T-helper 1 cell treated with Interleukin-12 subunit alpha and Interleukin-12 subunit beta and Interleukin-4 antibody, amounts not matched to agents 30 ng/mL and 1 ng/mL, for 36 hours (primary cell): Measurements from ENCODE around the gene IFI6. TPM values are rescaled to one million over a fixed set of nuclear protein-coding genes. Genes with fewer than 3 reads are reported as not detected.
"Not testable (repeated sequence)": the region's sequence is repeated elsewhere in the genome, so short reads cannot be mapped to it uniquely, and the experiment has no call there.

Experiments used
- intact Hi-C: fragments of 100-400 bp; cut with micrococcal nuclease; formaldehyde crosslinking; loops from one replicate; pipeline ENCODE4 v1.15.1; 2024
- total RNA-seq: library from RNA; stranded (reverse); gene quantifications from 2 replicates; pipeline ENCODE4 v1.2.3, GENCODE V29; 2022

IFI6 gene
- total RNA-seq, 1 donor from 2014 or later: 267 TPM

DNA sequence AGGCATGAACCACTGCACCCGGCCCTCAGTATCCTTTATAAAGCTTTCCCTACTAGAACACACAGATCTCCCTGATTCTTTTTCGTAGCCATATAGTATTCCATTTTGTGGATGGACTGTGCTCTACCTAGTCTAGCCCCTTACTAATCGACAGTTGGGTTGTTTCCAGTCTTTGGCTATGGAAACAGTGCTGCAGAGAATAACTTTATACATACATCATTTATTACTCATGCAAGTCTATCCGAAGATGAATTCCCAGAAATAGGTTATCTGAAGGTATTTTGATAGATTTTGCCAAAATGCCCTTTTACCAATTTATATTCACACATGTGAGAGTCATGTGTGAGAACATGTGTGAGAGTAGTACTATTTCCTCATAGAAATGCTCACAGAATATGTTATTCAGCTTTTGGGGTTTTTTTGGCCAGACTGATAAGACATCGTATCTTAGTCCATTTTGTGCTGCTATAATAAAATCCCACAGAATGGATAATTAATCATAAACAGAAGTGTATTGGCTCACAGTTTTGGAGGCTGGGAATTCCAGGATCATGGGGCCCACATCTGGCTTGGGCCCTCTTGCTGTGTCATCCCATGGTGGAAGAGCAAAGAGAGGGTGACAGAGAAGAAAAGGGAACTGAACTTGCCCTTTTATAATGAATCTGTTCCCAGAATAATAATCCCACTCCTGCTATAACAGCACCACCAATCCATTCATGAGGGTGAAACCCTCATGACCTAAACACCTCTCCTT is 19.7 kb downstream of the IFI6 start:
- intact Hi-C loops: no loop called here

DNA sequence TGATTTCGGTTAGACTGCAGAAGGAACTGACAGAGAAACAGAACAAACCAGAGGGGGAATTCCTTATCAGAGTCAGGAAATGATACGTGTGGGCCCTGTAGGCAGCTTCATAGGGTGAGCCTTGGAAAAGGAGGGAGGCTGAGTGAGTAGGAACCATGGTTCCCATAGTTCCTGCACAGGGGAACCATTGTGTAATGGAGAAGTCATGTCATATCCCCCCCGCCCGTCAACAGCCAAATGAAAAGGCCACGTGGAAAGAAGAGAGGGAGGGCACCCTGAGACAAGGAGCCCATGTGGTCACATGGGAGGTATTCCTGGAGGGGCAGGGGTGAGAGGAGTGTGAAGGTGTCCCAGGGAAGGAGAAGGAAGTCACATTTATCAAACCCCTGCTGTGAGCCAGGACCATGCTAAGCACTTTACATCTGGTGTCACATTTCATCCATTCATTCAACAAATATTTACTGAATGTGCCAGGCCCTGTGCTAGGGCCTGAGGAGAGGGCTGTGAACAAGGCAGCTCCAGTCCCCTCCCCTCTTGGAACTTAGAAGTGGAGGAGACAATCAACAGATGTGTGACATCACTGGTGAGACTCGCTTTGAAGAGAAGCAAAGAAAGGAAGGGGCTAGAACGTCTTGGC is 21.3 kb downstream of the IFI6 start:
- intact Hi-C loops: loop anchor here (1.0 kb wide), 1 partner anchor 10 kb away; no protein-coding TSS in a partner anchor

DNA sequence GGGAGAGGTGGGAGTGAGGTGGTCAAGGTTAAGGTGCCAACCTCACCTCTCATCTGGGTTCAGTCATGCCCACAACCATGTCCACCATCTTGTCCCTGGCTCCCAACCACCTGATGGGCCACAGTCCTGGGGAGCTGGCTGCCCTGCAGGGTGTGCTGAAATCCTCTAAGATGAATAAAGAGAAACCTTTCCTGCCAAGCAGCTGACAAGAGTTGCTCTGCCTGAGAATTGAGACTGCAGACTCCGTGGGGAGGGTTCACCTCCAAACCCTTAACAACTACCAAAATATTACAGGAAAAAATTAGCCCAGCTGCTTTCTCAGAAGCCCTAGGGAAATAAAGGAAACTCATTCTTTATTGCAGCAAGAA is 21.8 kb downstream of the IFI6 start:
- intact Hi-C loops: loop anchor here (1.0 kb wide), 1 partner anchor 10 kb away; no protein-coding TSS in a partner anchor

DNA sequence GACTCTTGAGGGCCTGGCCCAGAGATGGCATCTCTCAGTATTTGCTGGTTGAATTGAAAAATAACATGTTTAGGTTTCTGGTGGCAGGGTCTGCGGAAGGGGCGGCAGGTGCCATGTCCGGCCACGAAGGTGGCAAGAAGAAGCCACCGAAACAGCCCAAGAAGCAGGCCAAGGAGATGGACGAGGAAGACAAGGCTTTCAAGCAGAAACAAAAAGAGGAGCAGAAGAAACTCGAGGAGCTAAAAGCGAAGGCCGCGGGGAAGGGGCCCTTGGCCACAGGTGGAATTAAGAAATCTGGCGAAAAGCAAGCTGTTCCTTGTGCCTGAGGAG is 22.7 kb downstream of the IFI6 start:
- intact Hi-C loops: no loop called here

DNA sequence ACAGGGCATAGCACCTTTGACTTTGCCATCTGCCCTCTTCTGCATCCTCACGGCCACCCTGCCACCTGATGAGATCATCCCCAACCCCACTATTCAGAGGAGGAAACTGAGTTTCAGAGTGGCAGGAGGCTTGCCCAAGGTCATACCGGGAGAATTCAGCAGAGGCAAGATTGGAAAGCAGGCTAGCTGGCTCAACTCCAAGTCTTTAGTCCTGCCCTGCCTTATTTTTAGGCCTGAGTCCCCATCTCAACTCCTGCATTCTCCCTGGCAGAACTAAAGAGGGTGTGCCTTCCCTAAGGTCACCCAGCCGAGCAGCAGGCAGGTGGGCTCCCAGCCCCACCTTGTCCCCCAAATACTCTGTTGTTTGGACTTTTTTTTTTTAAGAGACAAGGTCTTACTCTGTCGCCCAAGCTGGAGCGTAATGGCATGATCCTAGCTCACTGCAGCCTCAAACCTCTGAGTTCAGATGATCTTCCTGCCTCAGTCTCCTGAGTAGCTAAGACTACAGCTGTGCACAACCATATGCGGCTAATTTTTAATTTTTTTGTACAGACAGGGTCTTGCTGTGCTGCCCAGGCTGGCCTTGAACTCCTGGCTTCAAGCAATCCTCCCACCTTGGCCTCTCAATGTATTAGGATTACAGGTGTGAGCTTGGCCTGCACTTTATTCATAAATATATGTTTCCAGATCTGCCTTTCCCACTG is 23.2 kb downstream of the IFI6 start:
- intact Hi-C loops: no loop called here

DNA sequence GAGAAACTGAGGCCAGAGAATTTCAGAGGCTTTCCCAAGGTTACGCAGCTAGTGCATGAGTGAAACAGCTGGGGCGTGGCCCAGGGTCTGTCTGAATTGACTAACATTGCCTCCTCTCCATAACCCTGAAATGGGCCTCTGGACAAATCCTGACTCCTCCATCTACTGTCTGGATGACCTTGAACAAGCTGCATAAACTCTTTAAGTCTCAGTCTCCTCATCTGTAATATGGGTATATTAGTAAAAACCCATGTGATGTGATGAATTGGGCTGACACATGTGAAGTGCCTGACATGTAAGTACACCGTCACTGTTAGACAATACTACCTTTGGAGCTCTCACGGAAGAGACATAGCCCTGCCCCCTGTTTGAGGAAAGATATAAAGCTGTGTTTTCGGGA is 24.7 kb downstream of the IFI6 start:
- intact Hi-C loops: no loop called here

DNA sequence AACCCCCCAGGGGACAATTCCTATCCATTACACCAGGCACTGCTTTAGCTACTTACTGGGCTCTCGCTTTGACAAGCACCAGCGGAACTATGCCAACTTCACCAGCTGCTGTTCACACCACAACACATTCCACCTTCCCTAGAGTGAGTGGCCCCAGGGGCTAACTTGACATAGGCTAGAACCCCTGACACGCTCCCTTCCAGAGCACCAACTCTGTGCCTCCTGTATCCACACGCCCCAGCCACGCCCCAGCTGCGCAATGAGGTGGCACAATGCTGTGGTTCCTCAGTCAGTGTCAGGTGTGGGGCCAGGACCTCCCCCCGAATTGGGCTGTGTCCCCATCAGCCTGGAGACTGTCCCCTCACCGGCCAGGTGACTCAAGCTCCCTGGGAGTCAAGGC is 25.3 kb downstream of the IFI6 start:
- intact Hi-C loops: no loop called here

DNA sequence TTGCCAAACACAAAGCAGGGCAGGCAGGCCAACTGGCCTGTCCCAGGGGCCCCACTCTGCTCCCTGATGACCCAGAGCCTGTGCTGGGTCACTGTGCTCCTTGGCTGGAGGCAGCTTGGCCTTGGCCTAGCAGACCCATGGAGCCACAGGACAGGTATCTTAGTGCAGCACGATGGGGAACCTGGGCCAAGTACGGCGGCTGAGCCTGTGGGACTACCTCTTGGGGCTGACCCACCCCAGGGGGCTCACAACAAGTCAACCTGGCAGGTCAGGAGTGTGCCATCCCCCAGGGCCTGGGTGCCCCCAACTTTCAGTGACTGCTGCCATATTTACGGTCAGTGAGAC is 26.9 kb downstream of the IFI6 start:
- intact Hi-C loops: no loop called here

DNA sequence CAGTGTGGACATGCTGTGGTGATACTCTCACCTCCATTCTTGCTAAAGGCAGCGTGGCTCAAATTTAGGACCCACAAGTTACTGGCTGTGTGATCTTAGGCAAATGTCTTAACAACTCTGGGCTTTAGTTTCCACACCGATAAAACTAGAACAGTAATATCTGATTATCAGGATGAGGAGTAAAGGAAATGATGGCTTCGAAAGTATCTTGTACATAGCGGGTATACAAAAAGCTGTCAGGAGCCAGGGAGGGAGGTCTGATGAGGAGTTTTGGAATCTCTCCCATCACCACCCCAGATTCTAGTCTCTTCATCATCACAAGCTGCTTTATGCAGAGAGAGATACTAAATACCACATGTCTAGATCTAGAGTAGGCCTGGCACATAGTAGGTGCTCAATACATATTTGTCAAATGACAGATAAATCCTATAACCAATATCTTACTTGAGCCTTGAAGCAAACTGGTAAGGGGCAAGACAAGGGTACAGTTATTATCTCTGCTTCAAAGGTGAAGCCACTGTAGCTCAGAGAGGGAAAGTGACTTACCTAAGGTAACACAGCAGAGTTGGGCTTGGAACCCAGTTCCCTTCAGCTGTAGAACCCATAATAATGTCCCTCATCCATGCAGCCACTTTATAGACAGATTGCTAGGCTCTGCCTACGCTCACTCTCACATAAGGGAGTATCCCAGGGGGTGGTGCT is 27.5 kb downstream of the IFI6 start:
- intact Hi-C loops: loop anchor here (1.0 kb wide), 3 partner anchors 11 to 19 kb away; no protein-coding TSS in a partner anchor

DNA sequence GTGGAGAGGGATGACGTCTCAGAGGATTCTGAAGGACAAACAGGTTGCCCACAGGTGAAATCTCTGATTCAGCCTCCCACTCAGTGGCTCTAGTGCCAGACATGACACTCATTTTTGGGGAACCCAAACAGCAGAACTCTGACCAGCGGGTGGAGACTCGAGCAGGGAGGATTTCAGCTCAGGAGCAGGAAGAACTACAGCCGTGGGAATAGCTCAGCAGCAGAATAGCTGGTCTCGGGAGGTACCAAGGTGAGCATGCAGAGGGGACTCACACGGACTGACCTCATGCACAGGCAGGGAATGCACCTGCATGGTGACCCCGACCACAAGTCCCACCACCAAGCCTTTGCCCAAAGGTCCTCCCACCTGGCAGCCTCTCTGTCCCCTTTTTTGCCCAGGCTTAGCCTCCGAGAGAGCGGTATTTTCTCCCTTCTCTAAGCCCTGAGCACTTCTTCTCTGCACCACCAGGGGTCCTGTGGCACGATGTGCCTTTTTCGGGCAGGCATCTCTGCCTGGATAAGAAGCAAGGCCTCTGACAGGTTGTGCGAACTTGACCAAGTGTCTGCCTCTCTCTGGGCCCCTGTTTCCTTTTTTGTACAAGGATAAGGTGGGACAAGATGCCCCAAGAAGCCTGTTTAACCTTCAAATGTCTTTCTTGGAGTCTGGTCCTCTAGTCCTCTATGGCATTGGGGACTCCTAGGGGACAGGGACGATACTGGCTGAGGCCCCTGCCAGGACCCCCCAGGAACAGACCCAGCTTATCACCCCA is 28.2 kb downstream of the IFI6 start:
- intact Hi-C loops: loop anchor here (1.0 kb wide), 3 partner anchors 10 to 20 kb away; no protein-coding TSS in a partner anchor

DNA sequence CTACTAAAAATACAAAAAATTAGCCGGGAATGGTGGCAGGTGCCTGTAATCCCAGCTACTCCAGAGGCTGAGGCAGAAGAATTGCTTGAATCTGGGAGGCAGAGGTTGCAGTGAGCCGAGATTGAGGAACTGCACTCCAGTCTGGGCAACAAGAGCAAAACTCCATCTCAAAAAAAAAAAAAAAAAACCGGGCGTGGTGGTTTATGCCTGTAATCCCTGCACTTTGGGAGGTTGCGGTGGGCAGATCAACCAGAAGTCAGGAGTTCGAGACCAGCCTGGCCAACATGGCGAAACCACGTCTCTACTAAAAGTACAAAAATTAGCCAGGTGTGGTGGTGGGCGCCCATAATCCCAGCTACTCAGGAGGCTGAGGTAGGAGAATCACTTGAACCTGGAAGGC is 31.5 kb downstream of the IFI6 start:
- intact Hi-C loops: not testable (repeated sequence)

DNA sequence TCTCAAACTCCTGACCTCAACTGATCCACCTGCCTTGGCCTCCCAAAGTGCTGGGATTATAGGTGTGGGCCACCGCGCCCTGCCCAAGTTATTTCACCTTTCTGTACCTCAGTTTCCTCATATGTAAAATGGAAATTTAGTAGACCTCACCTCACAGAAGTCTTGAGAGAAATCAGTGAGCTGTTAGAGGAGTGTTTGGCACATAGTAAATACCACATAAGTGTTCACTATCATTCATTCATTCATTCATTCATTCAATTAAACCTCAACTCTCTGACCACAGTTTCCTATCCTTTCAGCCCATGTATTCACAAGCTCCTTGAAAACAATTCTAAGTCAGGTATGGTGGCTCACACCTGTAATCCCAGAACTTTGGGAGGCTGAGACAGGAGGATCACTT is 33.2 kb downstream of the IFI6 start:
- intact Hi-C loops: no loop called here

DNA sequence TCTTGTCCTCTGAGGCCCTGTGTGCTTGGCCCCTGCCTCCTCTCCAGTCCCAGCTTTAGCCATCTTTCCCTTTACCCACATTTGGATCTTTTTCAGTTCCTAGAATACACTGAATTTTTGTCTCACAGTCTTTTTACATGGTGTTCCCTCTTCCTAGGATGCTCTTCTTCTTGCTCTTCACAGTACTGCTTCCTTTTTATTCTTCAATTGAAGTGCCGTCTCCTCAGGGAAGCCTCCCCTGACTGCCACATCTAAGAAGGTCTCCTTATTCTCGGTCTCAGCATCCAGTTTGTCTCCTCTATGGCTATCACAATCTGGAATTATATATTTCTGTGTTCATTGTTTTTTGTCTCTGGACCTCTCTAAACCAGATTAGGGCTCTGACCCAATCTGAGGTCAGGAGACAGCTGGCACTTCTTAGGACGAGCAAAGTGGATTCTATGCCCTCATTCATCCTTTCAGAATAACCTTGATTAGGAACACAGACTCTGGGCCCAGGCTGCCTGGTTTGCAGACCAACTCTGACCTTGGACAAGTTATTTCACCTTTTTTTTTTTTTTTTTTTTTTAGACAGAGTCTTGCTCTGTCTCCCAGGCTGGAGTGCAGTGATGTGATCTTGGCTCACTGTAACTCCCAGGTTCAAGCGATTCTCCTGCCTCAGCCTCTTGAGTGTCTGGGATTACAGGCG is 33.8 kb downstream of the IFI6 start:
- intact Hi-C loops: no loop called here

DNA sequence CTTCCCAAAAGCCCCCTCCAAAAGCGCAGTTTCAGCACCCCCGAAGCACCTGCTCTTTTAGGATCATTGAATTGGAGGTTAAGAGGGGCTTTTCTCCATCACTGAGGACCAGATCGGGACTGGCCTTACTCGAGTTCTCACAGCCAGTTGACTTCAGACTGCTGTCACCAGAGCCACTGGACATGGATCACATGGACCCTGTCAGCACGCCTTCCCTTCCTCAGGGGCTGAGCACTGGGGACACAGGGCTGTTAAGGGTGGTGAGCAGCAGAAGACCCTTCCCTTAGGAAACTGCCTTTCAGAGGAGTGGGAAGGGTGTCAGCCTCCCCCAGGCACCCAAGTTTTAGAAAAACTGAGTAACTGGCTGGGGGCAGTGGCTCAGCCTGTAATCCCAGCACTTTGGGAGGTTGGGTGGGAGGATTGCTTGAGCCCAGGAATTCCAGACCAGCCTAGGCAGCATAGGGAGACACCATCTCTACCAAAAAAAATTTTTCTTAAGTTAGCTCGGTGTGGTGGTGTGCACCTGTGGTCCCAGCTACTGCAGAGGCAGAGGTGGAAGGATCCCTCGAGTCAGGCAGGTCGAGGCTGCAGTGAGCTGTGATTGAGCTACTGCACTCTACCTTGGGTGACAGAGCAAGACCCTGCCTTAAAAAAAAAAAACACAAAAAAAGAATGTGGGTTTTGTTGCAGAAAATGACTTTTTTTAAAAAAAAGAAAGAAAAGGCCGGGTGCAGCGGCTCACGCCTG is 36.4 kb downstream of the IFI6 start:
- intact Hi-C loops: no loop called here

DNA sequence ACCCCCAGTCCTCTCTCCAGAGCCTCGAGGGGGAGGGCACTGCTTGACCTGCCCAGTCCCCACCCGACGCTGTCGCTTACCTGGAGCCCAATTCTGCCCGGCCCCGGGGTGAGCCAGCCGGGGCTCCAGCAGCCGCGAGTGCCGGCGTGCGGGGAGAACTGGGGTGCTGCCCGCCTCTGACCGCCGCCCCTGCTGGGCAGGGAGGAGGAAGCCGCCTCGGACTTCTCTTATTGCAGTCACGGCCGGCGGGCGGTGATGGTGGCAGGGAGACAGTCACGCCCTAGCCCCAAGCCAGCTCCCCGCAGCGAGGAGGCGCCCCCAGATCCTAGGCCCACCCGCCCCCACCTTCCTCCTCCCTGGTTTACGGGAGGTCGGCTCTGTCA is 37.0 kb downstream of the IFI6 start, which contains the start of gene FGR:
FGR (minus strand) TSS at position 201 of the 383 bp plus-strand sequence. CDS start 11,269 bp downstream, outside the sequence.
- intact Hi-C loops: no loop called here

DNA sequence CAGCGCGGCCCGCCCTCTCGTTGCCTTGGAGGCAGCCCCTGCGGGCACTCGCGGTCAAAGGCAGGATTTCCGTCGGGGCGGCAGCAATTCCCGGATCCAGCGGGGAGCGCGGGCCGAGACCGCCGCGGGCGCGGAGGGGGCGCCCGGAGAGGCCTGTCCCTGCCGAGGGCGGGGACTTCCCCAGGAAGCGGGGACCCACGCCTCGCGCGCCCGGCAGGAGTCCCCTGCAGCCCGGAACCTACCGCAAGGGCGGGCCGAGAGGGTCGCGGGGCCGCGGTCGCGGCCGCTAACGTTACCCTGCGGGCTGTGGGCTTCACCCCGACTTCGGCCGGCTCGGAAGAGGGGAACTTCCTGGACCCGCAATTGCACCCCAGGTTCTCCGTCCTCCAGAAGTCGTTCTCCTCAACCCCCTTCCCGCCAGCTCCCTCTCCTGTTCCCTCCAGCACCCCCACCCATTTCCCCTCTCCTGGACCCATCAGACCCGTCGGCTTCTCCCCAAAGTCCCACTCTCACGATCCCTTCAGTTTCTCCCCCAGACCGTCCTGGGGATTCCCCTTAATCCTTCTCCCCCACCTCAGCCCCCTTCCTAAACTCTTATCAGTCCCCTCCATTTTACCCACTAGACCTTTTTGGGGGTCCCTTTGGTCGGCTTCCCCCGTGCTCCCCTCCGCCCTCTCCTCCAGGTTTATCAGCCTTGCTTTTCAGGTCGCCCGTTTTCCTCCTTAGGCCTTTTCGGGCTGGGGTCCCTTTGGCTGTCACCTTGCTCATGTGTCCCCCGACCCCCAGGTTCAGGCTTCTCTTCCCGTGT is 37.6 kb downstream of the IFI6 start:
- intact Hi-C loops: no loop called here

DNA sequence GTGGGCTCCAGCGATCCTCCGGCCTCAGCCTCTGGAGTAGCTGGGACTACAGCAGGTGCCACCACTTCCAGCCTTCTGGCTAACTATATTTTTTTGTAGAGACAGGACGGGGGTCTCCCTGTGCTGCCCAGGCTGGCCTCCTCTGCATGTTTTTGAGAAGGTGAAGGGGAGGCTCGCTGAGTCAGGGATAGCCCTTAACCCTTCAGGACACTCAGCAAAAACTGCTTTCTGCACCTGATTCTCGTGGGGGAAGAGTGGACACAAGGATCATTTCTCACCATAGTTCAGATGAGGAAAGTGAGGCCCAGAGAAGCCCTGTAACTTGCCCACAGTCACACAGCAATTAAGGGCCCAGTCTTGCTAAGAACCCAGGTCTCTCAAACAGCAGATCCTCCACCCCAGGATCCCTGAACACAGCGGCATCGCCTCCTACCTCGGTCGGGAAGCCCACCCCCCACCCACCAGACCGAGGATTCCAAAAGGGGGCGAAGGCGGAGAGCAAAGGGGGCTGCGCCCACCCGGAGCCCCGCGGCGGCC is 38.3 kb downstream of the IFI6 start:
- intact Hi-C loops: loop anchor here (1.0 kb wide), 5 partner anchors 9 to 30 kb away; no protein-coding TSS in a partner anchor

DNA sequence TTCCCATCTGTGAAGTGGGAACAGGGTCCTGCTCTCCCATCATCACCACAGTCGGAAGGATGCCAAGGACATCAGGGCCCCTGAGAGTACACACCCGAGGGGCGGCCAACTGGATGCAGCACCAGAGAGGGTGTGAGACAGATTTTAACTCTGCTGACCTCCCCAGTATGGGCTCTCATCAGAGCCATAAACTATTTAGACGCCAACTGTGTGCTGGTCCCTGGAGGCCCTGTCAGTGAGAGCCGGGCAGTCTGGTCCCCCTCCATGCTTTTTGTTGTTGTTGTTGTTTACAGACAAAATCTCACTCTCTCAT is 38.7 kb downstream of the IFI6 start:
- intact Hi-C loops: loop anchor here (1.0 kb wide), 5 partner anchors 9 to 30 kb away; no protein-coding TSS in a partner anchor
